Measurements from ENCODE around the gene CGB2. TPM values are rescaled to one million over a fixed set of nuclear protein-coding genes. Genes with fewer than 3 reads are reported as not detected.
A peak's percentile ranks its signal among the peaks of the same experiment; 100 is the strongest.

The CGB2 gene
- total RNA-seq, 2 experiments from 2014 or later: not detected

GRCh38 chr19:48993175-48994034, 38.3 kb upstream of the CGB2 start, which contains the start of the genes GYS1 and RUVBL2:
TSS of gene GYS1 (minus strand) at chr19:48993309. CDS start at chr19:48993112, 197 bp downstream.
TSS of gene RUVBL2 (plus strand) at chr19:48993887. CDS start at chr19:48993912, 25 bp downstream.
- Mint-ChIP-seq H3K4me1 (peaks cover 27% of the 10 kb centered on the region), H3K27ac (peak within 1 kb of the TSS; percentile 98), H3K9me3 (no peaks in the 10 kb centered on the region), H3K4me3 (peak within 1 kb of the TSS; percentile 92), H3K27me3 (no peaks in the 10 kb centered on the region), H3K36me3 (peaks cover 12% of the 10 kb centered on the region)
- ATAC-seq (ENCODE audit: low read depth): peak; percentile 90
- POLR2A ChIA-PET: interaction anchor here (0.6 to 2.8 kb wide), 27 partner anchors 10 to 647 kb away, joined by 3 to 21 read pairs (median 5); partner anchors contain the start of genes BAX, BCAT2, CA11 and CD37
- peak; percentile 99 for DNase-seq

- H3K4me3 Mint-ChIP-seq: peak overlapping the region; percentile 92
- peaks cover 7% of the 10 kb centered on the region for H3K36me3 Mint-ChIP-seq
- H3K9me3 Mint-ChIP-seq: no peaks in the 10 kb centered on the region
- H3K27me3 Mint-ChIP-seq: no peaks in the 10 kb centered on the region
- DNase-seq (no peak), ATAC-seq (ENCODE audit: low read depth) (no peak)
- H3K27ac Mint-ChIP-seq: peak overlapping the region; percentile 98
- POLR2A ChIA-PET: interaction anchor here (0.6 to 2.8 kb wide), 19 partner anchors 10 to 375 kb away, joined by 3 to 21 read pairs (median 6); partner anchors contain the start of genes BAX, BCAT2, CD37 and FTL
- H3K4me1 Mint-ChIP-seq: peaks cover 26% of the 10 kb centered on the region
These were observed 37.7 kb upstream of the CGB2 start for GRCh38 chr19:48994035-48994386.

GRCh38 chr19:48997972-48998371, 33.7 kb upstream of the CGB2 start:
- Mint-ChIP-seq H3K27ac (no peak overlapping the region), H3K9me3 (no peaks in the 10 kb centered on the region), H3K4me3 (no peak overlapping the region), H3K36me3 (peaks cover 2% of the 10 kb centered on the region), H3K27me3 (no peaks in the 10 kb centered on the region), H3K4me1 (peaks cover 24% of the 10 kb centered on the region)
- POLR2A ChIA-PET: interaction anchor here (0.9 kb wide), 1 partner anchor 97 kb away, joined by 3 read pairs; no protein-coding TSS in a partner anchor
- DNase-seq: peak; percentile 64
- ATAC-seq (ENCODE audit: low read depth): no peak

GRCh38 chr19:48999481-49000325, 32.0 kb upstream of the CGB2 start:
- Mint-ChIP-seq H3K27ac (no peak overlapping the region), H3K27me3 (no peaks in the 10 kb centered on the region), H3K9me3 (no peaks in the 10 kb centered on the region), H3K4me3 (no peak overlapping the region), H3K4me1 (peaks cover 19% of the 10 kb centered on the region), H3K36me3 (no peaks in the 10 kb centered on the region)
- DNase-seq (peak; percentile 71), ATAC-seq (ENCODE audit: low read depth) (peak; percentile 83)
- POLR2A ChIA-PET: no interaction called here

- H3K27ac Mint-ChIP-seq: no peak overlapping the region
- POLR2A ChIA-PET: interaction anchor here (0.6 to 1.5 kb wide), 2 partner anchors 10 to 403 kb away, joined by 3 to 5 read pairs; partner anchors contain the start of gene RUVBL2
These were observed 27.6 kb upstream of the CGB2 start for GRCh38 chr19:49004133-49004532.

GRCh38 chr19:49004964-49005614, 26.6 kb upstream of the CGB2 start:
- Mint-ChIP-seq H3K4me3 (no peak overlapping the region), H3K9me3 (no peaks in the 10 kb centered on the region), H3K27me3 (no peaks in the 10 kb centered on the region), H3K4me1 (no peaks in the 10 kb centered on the region), H3K36me3 (peaks cover 1% of the 10 kb centered on the region), H3K27ac (no peak overlapping the region)
- ATAC-seq (ENCODE audit: low read depth): no peak
- POLR2A ChIA-PET: interaction anchor here (0.8 to 1.5 kb wide), 2 partner anchors 11 to 83 kb away, joined by 3 to 5 read pairs; partner anchors contain the start of gene RUVBL2
- DNase-seq: no peak

More at GRCh38 chr19:49004133-49004532, 27.6 kb upstream of the CGB2 start:
- H3K9me3 Mint-ChIP-seq: no peaks in the 10 kb centered on the region
- H3K4me3 Mint-ChIP-seq: no peak overlapping the region
- peaks cover 1% of the 10 kb centered on the region for H3K36me3 Mint-ChIP-seq
- ATAC-seq (ENCODE audit: low read depth) (no peak), DNase-seq (no peak)
- H3K27me3 Mint-ChIP-seq: no peaks in the 10 kb centered on the region
- peaks cover 7% of the 10 kb centered on the region for H3K4me1 Mint-ChIP-seq

- H3K36me3 Mint-ChIP-seq: peaks cover 4% of the 10 kb centered on the region
These were observed 24.8 kb upstream of the CGB2 start for GRCh38 chr19:49006905-49007304.

GRCh38 chr19:49009828-49010227, 21.9 kb upstream of the CGB2 start:
- no peak for DNase-seq
- Mint-ChIP-seq H3K36me3 (peaks cover 4% of the 10 kb centered on the region), H3K9me3 (no peaks in the 10 kb centered on the region), H3K4me3 (no peak overlapping the region), H3K4me1 (no peaks in the 10 kb centered on the region), H3K27me3 (no peaks in the 10 kb centered on the region), H3K27ac (no peak overlapping the region)
- ATAC-seq (ENCODE audit: low read depth): no peak
- POLR2A ChIA-PET: no interaction called here

More at GRCh38 chr19:49006905-49007304, 24.8 kb upstream of the CGB2 start:
- POLR2A ChIA-PET: interaction anchor here (1.1 kb wide), 1 partner anchor 13 kb away, joined by 7 read pairs; the partner anchor contains the start of gene RUVBL2
- H3K9me3 Mint-ChIP-seq: no peaks in the 10 kb centered on the region
- no peak for ATAC-seq (ENCODE audit: low read depth)
- H3K27me3 Mint-ChIP-seq: no peaks in the 10 kb centered on the region
- no peak overlapping the region for H3K27ac Mint-ChIP-seq
- no peak for DNase-seq
- no peaks in the 10 kb centered on the region for H3K4me1 Mint-ChIP-seq
- H3K4me3 Mint-ChIP-seq: no peak overlapping the region

GRCh38 chr19:49010453-49010852, 21.2 kb upstream of the CGB2 start:
- POLR2A ChIA-PET: interaction anchor here (0.6 kb wide), 1 partner anchor 806 kb away, joined by 3 read pairs; no protein-coding TSS in a partner anchor
- H3K27ac Mint-ChIP-seq: no peak overlapping the region

GRCh38 chr19:49011194-49011593, 20.5 kb upstream of the CGB2 start:
- POLR2A ChIA-PET: no interaction called here
- Mint-ChIP-seq H3K27ac (no peak overlapping the region), H3K9me3 (no peaks in the 10 kb centered on the region), H3K4me1 (no peaks in the 10 kb centered on the region), H3K27me3 (no peaks in the 10 kb centered on the region), H3K36me3 (peaks cover 3% of the 10 kb centered on the region), H3K4me3 (no peak overlapping the region)
- ATAC-seq (ENCODE audit: low read depth): no peak
- DNase-seq: no peak

More at GRCh38 chr19:49010453-49010852, 21.2 kb upstream of the CGB2 start:
- Mint-ChIP-seq H3K9me3 (no peaks in the 10 kb centered on the region), H3K27me3 (no peaks in the 10 kb centered on the region), H3K4me1 (no peaks in the 10 kb centered on the region), H3K36me3 (peaks cover 3% of the 10 kb centered on the region), H3K4me3 (no peak overlapping the region)
- DNase-seq (no peak), ATAC-seq (ENCODE audit: low read depth) (no peak)

- no peak for ATAC-seq (ENCODE audit: low read depth)
- H3K27me3 Mint-ChIP-seq: peaks cover 5% of the 10 kb centered on the region
- H3K9me3 Mint-ChIP-seq: no peaks in the 10 kb centered on the region
- POLR2A ChIA-PET: interaction anchor here (0.5 kb wide), 1 partner anchor 436 kb away, joined by 3 read pairs; no protein-coding TSS in a partner anchor
- peaks cover 13% of the 10 kb centered on the region for H3K4me1 Mint-ChIP-seq
- H3K36me3 Mint-ChIP-seq: peaks cover 3% of the 10 kb centered on the region
- H3K4me3 Mint-ChIP-seq: no peak overlapping the region
- no peak overlapping the region for H3K27ac Mint-ChIP-seq
- no peak for DNase-seq
These were observed 17.4 kb upstream of the CGB2 start for GRCh38 chr19:49014123-49014869.

GRCh38 chr19:49014870-49015255, 16.8 kb upstream of the CGB2 start:
- ATAC-seq (ENCODE audit: low read depth) (no peak), DNase-seq (no peak)
- no peaks in the 10 kb centered on the region for H3K9me3 Mint-ChIP-seq
- peaks cover 14% of the 10 kb centered on the region for H3K4me1 Mint-ChIP-seq
- POLR2A ChIA-PET: no interaction called here
- peaks cover 3% of the 10 kb centered on the region for H3K36me3 Mint-ChIP-seq
- H3K27me3 Mint-ChIP-seq: peaks cover 10% of the 10 kb centered on the region
- no peak overlapping the region for H3K4me3 Mint-ChIP-seq
- H3K27ac Mint-ChIP-seq: no peak overlapping the region
